NK-92 (cell line): Measurements from ENCODE around the gene SRGN.
A peak's percentile ranks its signal among the peaks of the same experiment; 100 is the strongest.

Source experiments
- DNase-seq: peaks from one replicate; lab custom pipeline; 2025; ENCODE audit not compliant: unreplicated experiment; lab: John Stamatoyannopoulos, UW

The SRGN gene

GRCh38 chr10:69089638-69090599, 2.0 kb downstream of the SRGN start:
- peak; percentile 13 for DNase-seq

- DNase-seq = no peak
These were observed 2.8 kb downstream of the SRGN start for GRCh38 chr10:69090685-69091084.

DNA sequence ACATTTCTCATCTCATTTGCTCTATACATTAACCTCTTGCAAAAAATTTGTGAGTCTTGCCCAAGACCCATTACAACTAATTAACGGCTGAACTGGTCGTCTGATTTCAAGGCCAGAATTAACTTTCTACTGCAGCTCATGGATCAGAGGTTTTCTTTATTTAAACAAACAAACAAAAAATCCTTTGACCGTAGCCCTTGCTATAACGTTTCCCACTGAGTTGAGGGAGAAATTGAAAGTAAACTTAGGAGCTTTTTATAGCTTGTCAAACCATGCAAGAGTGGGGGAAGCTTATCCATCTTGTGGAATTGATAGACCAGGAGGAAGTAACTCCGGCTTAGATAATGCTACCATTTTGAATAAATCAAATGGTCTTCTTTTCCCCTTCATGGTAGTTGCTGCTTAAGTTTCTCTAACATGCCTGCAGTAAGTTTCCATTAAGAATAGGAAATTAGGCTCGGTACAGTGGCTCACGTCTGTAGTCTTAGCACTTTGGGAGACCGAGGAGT, 3.3 kb downstream of the SRGN start:
- no peak for DNase-seq

GRCh38 chr10:69092959-69093850, 5.3 kb downstream of the SRGN start:
- no peak for DNase-seq

DNA sequence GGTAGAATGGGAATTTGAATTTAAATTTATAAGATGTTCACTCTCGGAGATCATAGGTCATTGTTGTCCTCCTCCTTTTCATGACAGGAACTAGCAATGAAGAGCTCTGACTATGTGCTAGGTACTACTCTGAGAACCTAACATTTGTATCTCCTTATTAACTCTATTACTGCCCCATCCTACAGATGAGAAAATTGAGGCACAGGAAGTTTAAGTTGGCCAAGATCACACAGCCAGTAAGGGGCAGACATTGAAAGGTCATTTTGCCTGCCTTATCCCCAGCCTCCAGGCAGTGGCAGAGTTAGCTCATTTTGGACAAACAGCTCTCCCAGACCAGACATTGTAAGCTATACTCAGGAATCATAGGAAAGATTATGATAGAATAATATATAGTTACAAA, 6.0 kb downstream of the SRGN start:
- no peak for DNase-seq

DNA sequence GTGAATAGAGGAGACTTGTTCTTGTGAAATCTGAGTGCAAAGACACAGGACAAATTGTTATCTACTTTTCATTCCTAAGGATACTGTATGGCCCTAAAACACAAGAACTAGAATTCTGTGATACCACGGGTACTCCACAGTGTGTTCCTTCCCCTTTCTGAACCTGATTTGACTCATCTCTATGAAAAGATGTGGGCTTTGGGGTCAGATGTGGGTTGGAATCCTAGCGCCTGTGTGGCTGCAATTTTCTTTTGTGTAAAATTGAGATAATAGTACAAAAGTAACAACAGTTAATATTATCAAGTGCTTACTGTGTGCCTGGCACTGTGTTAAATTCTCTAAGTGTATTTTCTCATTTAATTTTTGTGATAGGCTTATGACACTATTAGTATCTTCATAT, 8.1 kb downstream of the SRGN start:
- no peak for DNase-seq

GRCh38 chr10:69097729-69098128, 9.8 kb downstream of the SRGN start:
- no peak for DNase-seq

DNA sequence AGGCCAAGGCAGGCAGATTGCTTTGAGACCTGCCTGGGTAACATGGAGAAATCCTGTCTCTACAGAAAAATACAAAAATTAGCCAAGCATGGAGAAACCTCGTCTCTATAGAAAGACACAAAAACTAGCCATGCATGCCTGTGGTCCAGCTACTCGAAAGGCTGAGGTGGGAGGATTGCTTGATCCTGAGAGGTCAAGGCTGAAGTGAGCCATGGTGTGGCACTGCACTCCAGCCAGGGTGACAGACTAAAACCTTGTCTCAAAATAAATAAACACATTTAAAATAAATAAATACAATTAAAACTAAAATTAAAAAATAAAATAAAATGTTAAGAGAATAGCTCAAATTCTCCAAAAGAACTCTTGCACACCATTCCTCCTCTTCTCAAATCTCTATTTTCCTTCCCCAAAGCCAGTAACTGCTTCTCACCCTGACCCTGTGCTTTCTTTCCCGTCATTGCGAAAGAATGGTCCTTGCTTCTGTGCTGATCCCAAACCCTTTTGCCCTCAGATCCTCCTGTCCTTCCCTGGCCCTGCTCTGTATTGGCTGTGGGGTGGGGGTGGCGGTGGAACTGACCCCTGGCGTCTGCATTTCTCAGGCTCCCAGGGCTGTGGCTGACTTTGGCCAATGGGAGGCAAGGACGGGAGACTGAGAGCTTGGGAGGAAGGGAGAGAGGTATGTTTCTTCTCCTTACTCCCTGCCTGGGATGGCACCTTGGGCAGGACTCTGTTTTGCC, 12.4 kb downstream of the SRGN start:
- no peak for DNase-seq

DNA sequence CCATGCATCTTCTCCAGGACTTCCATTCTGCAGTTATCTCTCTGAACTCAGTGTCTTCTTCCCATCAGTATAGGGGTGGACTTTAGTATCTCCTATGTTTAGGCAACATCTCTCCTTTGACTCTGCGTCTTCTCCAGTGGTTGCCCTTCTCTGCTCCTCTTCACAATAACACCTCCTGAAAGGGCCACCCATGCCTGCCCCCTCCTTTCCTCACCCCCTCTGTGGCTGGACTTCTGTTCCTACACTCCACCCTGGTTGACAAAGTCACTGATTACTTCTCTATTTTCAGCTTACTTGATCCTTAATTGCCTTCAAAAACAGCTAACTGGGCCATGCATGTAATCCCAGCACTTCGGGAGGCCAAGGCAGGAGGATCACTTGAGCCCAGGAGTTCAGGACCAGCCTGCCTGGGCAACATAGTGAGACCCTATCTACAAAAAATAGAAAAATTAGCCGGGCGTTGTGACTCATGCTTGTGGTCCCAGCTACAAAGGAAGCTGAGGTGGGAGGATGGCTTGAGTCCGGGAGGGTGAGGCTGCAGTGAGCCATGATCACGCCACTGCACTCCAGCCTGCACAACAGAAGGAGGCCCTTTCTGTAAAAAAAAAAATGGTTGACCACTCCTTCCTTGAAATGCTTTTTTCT, 13.7 kb downstream of the SRGN start:
- no peak for DNase-seq

DNA sequence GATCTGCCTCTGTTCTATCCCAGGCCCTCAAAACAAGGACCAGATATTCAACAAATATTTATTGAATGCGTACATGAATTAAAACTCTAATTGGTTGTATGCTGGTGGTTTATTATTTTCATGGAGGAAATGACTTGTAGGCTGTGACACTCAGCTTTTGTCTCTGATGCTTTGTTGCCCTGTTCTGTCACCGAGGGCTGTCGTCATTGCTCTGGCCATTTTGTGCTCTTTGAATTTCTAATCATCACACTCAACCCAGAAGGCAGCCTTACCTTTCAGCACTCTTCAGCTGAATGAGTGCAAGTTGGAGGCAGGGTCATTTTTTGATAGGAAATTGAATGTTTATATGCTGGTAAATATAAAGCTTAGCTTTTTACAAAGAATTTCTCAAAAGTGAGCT, 14.5 kb downstream of the SRGN start:
- no peak for DNase-seq

DNA sequence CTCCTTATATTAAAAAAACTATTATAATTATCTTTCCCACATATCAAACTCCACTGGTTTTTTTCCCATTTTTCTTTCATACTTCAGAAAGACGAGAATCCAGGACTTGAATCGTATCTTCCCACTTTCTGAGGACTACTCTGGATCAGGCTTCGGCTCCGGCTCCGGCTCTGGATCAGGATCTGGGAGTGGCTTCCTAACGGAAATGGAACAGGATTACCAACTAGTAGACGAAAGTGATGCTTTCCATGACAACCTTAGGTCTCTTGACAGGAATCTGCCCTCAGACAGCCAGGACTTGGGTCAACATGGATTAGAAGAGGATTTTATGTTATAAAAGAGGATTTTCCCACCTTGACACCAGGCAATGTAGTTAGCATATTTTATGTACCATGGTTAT, 15.9 kb downstream of the SRGN start:
- no peak for DNase-seq

GRCh38 chr10:69104994-69105790, 17.3 kb downstream of the SRGN start:
- DNase-seq = no peak

DNA sequence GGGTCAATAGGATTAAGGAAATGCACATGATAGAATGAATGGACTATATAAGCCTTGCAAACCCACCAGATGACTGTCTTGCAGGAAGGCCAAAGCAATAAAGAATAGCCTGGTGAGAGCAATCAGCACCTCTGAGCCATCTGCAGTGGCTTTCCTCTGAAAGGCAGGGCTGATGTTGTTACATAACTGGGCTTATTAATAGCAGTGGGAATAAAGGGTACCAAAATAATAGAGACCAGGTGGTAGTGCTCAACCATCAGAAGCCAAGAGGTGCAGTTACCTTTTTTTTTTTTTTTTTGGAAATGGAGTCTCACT, 19.2 kb downstream of the SRGN start:
- no peak for DNase-seq

DNA sequence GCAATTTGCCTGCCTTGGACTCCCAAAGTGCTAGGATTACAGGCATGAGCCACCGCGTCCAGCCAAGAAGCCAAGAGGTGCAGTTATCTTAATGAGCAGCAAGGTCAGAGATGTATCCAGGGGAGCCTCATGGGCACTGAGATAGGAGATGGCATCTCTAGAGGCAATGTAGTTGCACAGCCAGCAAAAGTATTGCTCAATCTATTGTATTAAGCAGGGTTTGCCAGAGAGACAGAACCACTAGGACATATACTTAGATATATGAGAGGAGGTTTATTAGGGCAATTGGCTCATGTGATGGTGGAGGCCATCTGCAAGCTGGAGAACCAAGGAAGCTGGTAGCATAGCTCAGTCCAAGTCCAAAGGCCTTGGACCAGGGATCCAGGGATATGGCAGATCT, 19.8 kb downstream of the SRGN start:
- DNase-seq = no peak

DNA sequence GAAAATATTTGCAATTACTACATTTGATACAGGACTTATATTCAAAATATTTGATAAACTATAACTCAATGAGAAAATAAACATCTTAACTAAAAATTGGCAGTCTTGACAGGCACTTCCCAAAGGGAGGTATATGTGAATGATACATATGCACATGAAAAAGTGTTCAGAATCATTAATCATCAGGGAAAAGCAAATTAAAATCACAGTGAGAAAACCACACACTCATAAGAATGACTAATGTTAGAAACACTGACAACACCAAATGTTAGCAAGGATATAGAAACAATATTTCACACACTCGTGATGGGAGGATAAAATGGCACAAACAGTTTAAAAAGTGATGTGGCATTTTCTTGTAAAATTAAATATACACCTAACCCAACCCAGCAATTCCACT, 32.0 kb downstream of the SRGN start:
- no peak for DNase-seq

- DNase-seq = no peak
These were observed 35.4 kb downstream of the SRGN start for GRCh38 chr10:69123306-69123746.

DNA sequence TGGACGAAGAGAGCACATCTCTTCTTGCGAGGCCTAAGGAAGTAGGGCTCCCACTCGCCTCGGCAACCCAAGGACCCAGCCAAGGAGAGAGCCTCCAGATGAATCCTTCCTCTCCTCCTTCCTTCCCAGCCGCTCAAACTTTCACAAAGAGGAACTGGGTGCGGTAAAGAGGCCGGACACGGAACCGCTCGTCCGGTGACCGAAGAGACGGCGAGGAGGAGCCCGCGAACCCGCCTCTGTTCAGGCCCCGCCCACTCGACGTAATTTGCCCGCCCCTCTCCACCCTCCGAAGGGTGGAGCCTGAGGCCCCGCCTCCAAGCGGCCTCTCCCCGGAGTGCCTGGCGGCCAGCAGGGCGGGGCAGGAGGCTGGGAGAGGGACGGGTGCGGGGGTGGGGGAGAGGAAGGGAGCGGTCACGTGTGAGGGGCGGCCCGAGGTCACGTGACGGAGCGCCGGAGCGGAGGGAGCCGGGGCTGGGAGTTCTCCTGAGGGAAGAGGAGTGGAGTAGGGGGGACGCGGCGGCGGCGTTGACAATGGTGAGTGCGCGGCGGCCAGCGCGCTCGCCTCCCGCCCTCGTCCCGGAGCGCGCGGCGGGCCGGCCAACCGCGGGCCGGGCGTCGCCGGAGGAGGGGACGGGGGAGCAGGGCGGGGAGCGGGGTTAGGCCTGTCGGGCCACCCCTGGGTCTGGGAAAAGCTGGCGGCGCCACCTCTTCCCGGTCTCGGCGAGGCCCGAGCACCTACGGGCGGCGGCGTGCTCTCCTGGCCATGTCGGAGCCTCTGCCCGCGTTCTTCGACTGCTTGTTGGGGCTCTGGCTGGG, 36.1 kb downstream of the SRGN start, which contains the start of gene VPS26A:
VPS26A (plus strand) TSS at position 432 of the 816 bp plus-strand sequence; CDS start at position 532, 100 bp downstream.
- peak; percentile 81 for DNase-seq

GRCh38 chr10:69124563-69125268, 36.8 kb downstream of the SRGN start:
- DNase-seq = no peak
